GM12878 (cell line): ENCODE data around the gene MAPRE3. TPM values are rescaled to one million over a fixed set of nuclear protein-coding genes. Genes with fewer than 3 reads are reported as not detected.

ENCODE experiments used
- ATAC-seq: fragments of 200-7000 bp; cut with Tn5 transposase; 3 replicates; pipeline ENCODE4 v1.9.1; 2020; ENCODE audit warnings: mild to moderate bottlenecking, moderate library complexity
- BruUV-seq: library from RNA; stranded (reverse); fragments of 400-500 nt; replicated peaks from 2 replicates; lab custom pipeline; 2021; lab: Mats Ljungman, UMichigan
- CTCF ChIA-PET: fragments of 300-600 bp; sonication (Branson Sonifier 250); formaldehyde crosslinking; extraction: SDS; loops from one replicate; lab custom pipeline; 2021; ENCODE audit warnings: inconsistent platforms; lab: Yijun Ruan, JAX
- POLR2A ChIA-PET: fragments of 350-600 bp; formaldehyde crosslinking; extraction: SDS; loops from one replicate; lab custom pipeline; 2021; ENCODE audit warnings: inconsistent platforms; lab: Charles Lee
- RAD21 ChIA-PET: fragments of 300-600 bp; sonication (Branson Sonifier 250); formaldehyde crosslinking; loops from one replicate; lab custom pipeline; 2023; ENCODE audit warnings: antibody characterized with exemption; ENCODE audit not compliant: unreplicated experiment; lab: Charles Lee
- SMC1A ChIA-PET: fragments of 300-600 bp; sonication (Branson Sonifier 250); formaldehyde crosslinking; loops from one replicate; lab custom pipeline; 2023; ENCODE audit not compliant: unreplicated experiment, uncharacterized antibody; lab: Charles Lee
- DNase-seq: peaks from one replicate; pipeline ENCODE4 v3.0.0-alpha.2; 2011; ENCODE audit warnings: low read depth, low spot score
- FAIRE-seq: peaks from 3 replicates; lab custom pipeline; 2011; peaks lifted over from hg19 to GRCh38; lab: Jason Lieb, UNC
- H2AFZ ChIP-seq: 2 replicates; pipeline ENCODE4 v1.6.0; 2011; ENCODE audit warnings: low read depth, low read length, control low read depth; ENCODE audit not compliant: control insufficient read depth
- H3K27ac ChIP-seq: 2 replicates; pipeline ENCODE4 v1.5.1; 2011; ENCODE audit warnings: control low read depth; ENCODE audit not compliant: control insufficient read depth, insufficient read depth
- H3K27me3 ChIP-seq, 2 experiments: replicated peaks in 1 of 2; 2 replicates each; pipeline versions ENCODE4 v1.6.0 to v1.6.1; 2011; ENCODE audit warnings: low read length in 1 of 2; ENCODE audit not compliant: control insufficient read depth in 2 of 2, insufficient read depth in 2 of 2
- H3K36me3 ChIP-seq, 2 experiments: 2 replicates each; pipeline ENCODE4 v1.5.1; 2011; ENCODE audit warnings: low read length in 1 of 2; ENCODE audit not compliant: control insufficient read depth in 2 of 2, insufficient read depth in 2 of 2
- H3K4me1 ChIP-seq: 2 replicates; pipeline ENCODE4 v1.6.1; 2011; ENCODE audit warnings: mild to moderate bottlenecking, low read length, moderate library complexity, mixed read lengths; ENCODE audit not compliant: control insufficient read depth, insufficient read depth
- H3K4me2 ChIP-seq: 2 replicates; pipeline ENCODE4 v1.6.0; 2011; ENCODE audit warnings: control low read depth; ENCODE audit not compliant: control insufficient read depth, insufficient read depth
- H3K4me3 ChIP-seq: fragments of 200-600 bp; sonication (generic); 2 replicates; pipeline ENCODE4 v1.5.1; 2016
- H3K79me2 ChIP-seq: 2 replicates; pipeline ENCODE4 v1.6.0; 2011; ENCODE audit warnings: low read length; ENCODE audit not compliant: control insufficient read depth, insufficient read depth
- H3K9ac ChIP-seq: 2 replicates; pipeline ENCODE4 v1.8.0; 2011; ENCODE audit warnings: low read length, control low read depth, mixed read lengths; ENCODE audit not compliant: control insufficient read depth, insufficient read depth
- H3K9me3 ChIP-seq: replicated peaks from 3 replicates; pipeline ENCODE4 v1.5.1; 2011; ENCODE audit warnings: mild to moderate bottlenecking, low read length; ENCODE audit not compliant: control insufficient read depth, insufficient read depth
- H4K20me1 ChIP-seq: 2 replicates; pipeline ENCODE4 v1.6.0; 2011; ENCODE audit not compliant: control insufficient read depth, insufficient read depth
- POU2F2 ChIP-seq: IDR thresholded peaks from 3 replicates; pipeline ENCODE4 v1.6.1; 2011; ENCODE audit warnings: low read depth, mild to moderate bottlenecking, low read length, borderline replicate concordance
- SIN3A ChIP-seq: IDR thresholded peaks from 2 replicates; pipeline ENCODE4 v1.6.1; 2012; ENCODE audit warnings: low read depth, low read length, improper control_type of control experiment
- SP1 ChIP-seq: IDR thresholded peaks from one replicate; pipeline ENCODE4 v1.6.1; 2011; ENCODE audit warnings: low read depth, low read length
- SPI1 ChIP-seq: IDR thresholded peaks from 2 replicates; pipeline ENCODE4 v1.6.1; 2011; ENCODE audit warnings: low read depth, mild to moderate bottlenecking, low read length, moderate library complexity, borderline replicate concordance; ENCODE audit not compliant: insufficient read depth
- WRNIP1 ChIP-seq: IDR thresholded peaks from 2 replicates; pipeline ENCODE4 v1.6.1; 2011; ENCODE audit warnings: low read depth, low read length, improper control_type of control experiment, borderline replicate concordance
- WGBS: methylation state at CpG from one replicate; pipeline ENCODE4 v1.1.6; 2016; ENCODE audit warnings: low lambda C conversion rate; ENCODE audit not compliant: insufficient replicate concordance, insufficient coverage; ENCODE audit errors: missing lambda C conversion rate; 5-methylcytosine and 5-hydroxymethylcytosine counted together
- in situ Hi-C: fragments of 300-500 bp; cut with MboI; formaldehyde crosslinking; loops from 9 replicates; pipeline ENCODE4 v1.14.3; 2018; ENCODE audit warnings: mixed read lengths
- intact Hi-C: fragments of 100-400 bp; cut with micrococcal nuclease; formaldehyde crosslinking; loops from one replicate; pipeline ENCODE4 v1.14.2; 2022; ENCODE audit not compliant: unreplicated experiment
- polyA plus RNA-seq, 11 experiments: library from polyadenylated mRNA; depleted of rRNA in 4 of 11; unstranded in 6 of 11; stranded (reverse) in 5 of 11; fragments of >200 nt; fragmentation: Nextera tagmentation in 4 of 11; fragmentation: Illumina TruSeq in 1 of 11; extraction: Ambion mirVana in 4 of 11; extraction: Trizol in 1 of 11; gene quantifications; 1 replicate in 1 of 11; 2 replicates in 10 of 11; pipeline versions ENCODE4 v1.2.1 to v1.2.3, GENCODE V29; 2011 to 2016; ENCODE audit warnings: inconsistent platforms in 2 of 11, missing spikeins in 2 of 11, low read depth in 1 of 11
- total RNA-seq, 4 experiments: library from RNA; depleted of rRNA in 3 of 4; stranded (reverse); fragments of >200 nt in 3 of 4; fragmentation: Illumina TruSeq in 1 of 4; extraction: Trizol in 1 of 4; gene quantifications; 2 replicates each; pipeline versions ENCODE4 v1.2.1 to v1.2.3, GENCODE V29; 2013 to 2021
- TF ChIP-seq, protein P1 (sequence below): IDR thresholded peaks from 2 replicates; pipeline ENCODE4 v1.6.1; 2011; ENCODE audit warnings: borderline replicate concordance, low read depth, mild to moderate bottlenecking, moderate library complexity, low read length; ENCODE audit not compliant: insufficient read depth, poor library complexity, severe bottlenecking

The MAPRE3 gene
- total and polyA plus RNA-seq, 10 of the 15 experiments (the other 5 are each of a cell fraction or from before 2014, with no cell fraction given), result 0.03 to 1.3 (median 0.73) TPM; not detected in 1

DNA sequence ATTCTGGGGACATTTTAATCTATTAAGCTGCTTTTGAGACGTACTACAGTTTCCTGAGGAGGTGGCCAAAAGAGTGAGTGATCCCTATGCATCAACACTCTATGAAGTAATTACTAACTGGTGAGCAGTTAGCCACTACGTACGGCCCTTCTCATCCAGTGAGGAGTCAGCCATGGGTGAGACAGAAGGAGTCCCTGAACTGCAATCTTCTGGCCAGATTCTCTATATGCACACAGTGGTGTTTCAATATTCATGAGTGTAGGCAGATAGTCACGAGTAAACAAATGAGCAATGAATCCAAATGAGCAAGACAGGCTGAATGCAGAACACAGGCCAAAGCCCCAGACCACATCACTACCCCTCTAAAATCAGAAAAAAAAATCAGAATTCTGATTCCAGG, 32.6 kb downstream of the MAPRE3 start:
- no peak for DNase-seq

GRCh38 chr2:27003857-27004256, 33.4 kb downstream of the MAPRE3 start:
- 26% methylated on average over 9 of the region's 9 CpGs for WGBS
- DNase-seq (no peak), ATAC-seq (peak; percentile 81), FAIRE-seq (no peak)
- ChIA-PET CTCF (interaction anchor here (0.9 to 1.5 kb wide), 5 partner anchors 10 to 158 kb away, joined by 3 to 5 read pairs (median 4); no protein-coding TSS in a partner anchor), SMC1A (interaction anchor here (1.0 to 1.6 kb wide), 3 partner anchors 39 to 46 kb away, joined by 3 to 6 read pairs (median 3); no protein-coding TSS in a partner anchor), POLR2A (no interaction called here), RAD21 (interaction anchor here (0.5 to 0.7 kb wide), 2 partner anchors 39 to 108 kb away, joined by 3 read pairs; no protein-coding TSS in a partner anchor)
- no peak overlapping the region for H3K9ac ChIP-seq
- H3K79me2 ChIP-seq, result no peaks in the 10 kb centered on the region
- H3K4me1 ChIP-seq, result peaks cover 4% of the 10 kb centered on the region; the same call in 1 of the 2 replicates
- H3K4me3 ChIP-seq, result no peak overlapping the region
- no peaks in the 10 kb centered on the region for H3K9me3 ChIP-seq
- no peak overlapping the region for H3K4me2 ChIP-seq
- H2AFZ ChIP-seq, result no peak overlapping the region
- H3K36me3 ChIP-seq, result no peaks in the 10 kb centered on the region
- in situ Hi-C loops, result no loop called here
- BruUV-seq, result no TSS peak
- TF ChIP-seq, protein P1, sequence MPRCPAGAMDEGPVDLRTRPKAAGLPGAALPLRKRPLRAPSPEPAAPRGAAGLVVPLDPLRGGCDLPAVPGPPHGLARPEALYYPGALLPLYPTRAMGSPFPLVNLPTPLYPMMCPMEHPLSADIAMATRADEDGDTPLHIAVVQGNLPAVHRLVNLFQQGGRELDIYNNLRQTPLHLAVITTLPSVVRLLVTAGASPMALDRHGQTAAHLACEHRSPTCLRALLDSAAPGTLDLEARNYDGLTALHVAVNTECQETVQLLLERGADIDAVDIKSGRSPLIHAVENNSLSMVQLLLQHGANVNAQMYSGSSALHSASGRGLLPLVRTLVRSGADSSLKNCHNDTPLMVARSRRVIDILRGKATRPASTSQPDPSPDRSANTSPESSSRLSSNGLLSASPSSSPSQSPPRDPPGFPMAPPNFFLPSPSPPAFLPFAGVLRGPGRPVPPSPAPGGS, result peak; percentile 45
- no peak for TF ChIP-seq WRNIP1
- TF ChIP-seq SP1, result no peak
- peak; percentile 64; the same call in 1 of the 2 replicates for TF ChIP-seq SPI1
- no peaks in the 10 kb centered on the region for H4K20me1 ChIP-seq
- H3K27me3 ChIP-seq, result no peaks in the 10 kb centered on the region; a peak in 2 of 4 replicates
- intact Hi-C loops, result no loop called here
- no peak overlapping the region for H3K27ac ChIP-seq

More for the DNA sequence above, 32.6 kb downstream of the MAPRE3 start:
- peaks cover 4% of the 10 kb centered on the region; the same call in 1 of the 2 replicates for H3K4me1 ChIP-seq
- FAIRE-seq (no peak), ATAC-seq (no peak)
- no peaks in the 10 kb centered on the region for H3K36me3 ChIP-seq
- in situ Hi-C loops, result no loop called here
- ChIA-PET SMC1A (interaction anchor here (1.6 kb wide), 1 partner anchor 39 kb away, joined by 6 read pairs; no protein-coding TSS in a partner anchor), POLR2A (no interaction called here), RAD21 (no interaction called here), CTCF (interaction anchor here (1.0 to 1.5 kb wide), 2 partner anchors 9 to 33 kb away, joined by 3 read pairs; no protein-coding TSS in a partner anchor)
- H3K4me2 ChIP-seq, result no peak overlapping the region
- 25% methylated on average over 4 of the region's 4 CpGs for WGBS
- intact Hi-C loops, result no loop called here
- no peaks in the 10 kb centered on the region; a peak in 2 of 4 replicates for H3K27me3 ChIP-seq
- H3K4me3 ChIP-seq, result no peak overlapping the region
- H3K27ac ChIP-seq, result no peak overlapping the region
- no peak for TF ChIP-seq SIN3A
- TF ChIP-seq POU2F2, result 0 out of 3 replicates have a peak, but pooled peaks have one; percentile 22
- H3K9me3 ChIP-seq, result no peaks in the 10 kb centered on the region
- BruUV-seq, result no TSS peak
- no peaks in the 10 kb centered on the region for H3K79me2 ChIP-seq
- no peaks in the 10 kb centered on the region for H4K20me1 ChIP-seq
- no peak overlapping the region for H2AFZ ChIP-seq
- no peak overlapping the region for H3K9ac ChIP-seq
